ENCODE results near the gene WAS. TPM values are rescaled to one million over a fixed set of nuclear protein-coding genes. Genes with fewer than 3 reads are reported as not detected.

WAS gene
- polyA plus RNA-seq, 2 of the 4 experiments (the other 2 are of a cell fraction), result 0.05 to 0.44 TPM

DNA sequence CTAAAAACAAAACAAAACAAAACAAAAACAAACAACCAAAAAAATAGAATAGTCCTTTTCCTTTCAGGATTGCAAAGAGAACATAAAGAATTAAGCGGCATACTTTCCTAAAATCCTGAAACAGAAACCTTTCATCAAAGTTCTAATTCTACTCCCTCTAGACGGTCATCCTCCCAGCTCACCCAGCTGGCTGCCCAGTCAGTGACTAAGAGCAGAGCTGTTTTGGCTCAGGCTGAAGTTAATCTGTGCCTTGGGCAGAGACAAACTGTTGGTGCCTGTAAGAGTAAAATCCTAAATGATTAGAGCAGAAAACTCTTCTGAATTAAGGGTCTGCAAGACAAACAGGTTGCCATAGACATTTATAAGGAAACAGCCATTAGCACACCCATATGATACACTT lies 17.6 kb upstream of the WAS start:
- Histone ChIP-seq H3K4me1 (no peaks in the 10 kb centered on the region), H3K4me2 (no peak overlapping the region), H3K4me3 (no peak overlapping the region), H3K27ac (no peak overlapping the region), H3K9me3 (no peaks in the 10 kb centered on the region)
- FAIRE-seq (no peak), DNase-seq (ENCODE audit: low read depth in 1 of 2, low spot score in 1 of 2) (no peak), ATAC-seq (0 out of 6 replicates have a peak, but pooled peaks of 1 of the 2 experiments have one; percentile 40)
- ChIA-PET CTCF (no interaction called here), POLR2A (no interaction called here)
- 58% methylated on average over 2 of the region's 2 CpGs for WGBS (ENCODE audit: missing lambda C conversion rate)
- TF ChIP-seq TFCP2L1 (CRISPR knock-in tag; IDR thresholded peaks at IDR 0.05), result no peak
- no peak for TF ChIP-seq GATA3 (IDR thresholded peaks at IDR 0.05; ENCODE audit: borderline replicate concordance)
- TF ChIP-seq ZC3H11A (IDR thresholded peaks at IDR 0.05), result no peak
- no peak for TF ChIP-seq JUNB (IDR thresholded peaks at IDR 0.05)
- TF ChIP-seq ZSCAN20 (CRISPR knock-in tag; IDR thresholded peaks at IDR 0.05), result no peak
- no peak for TF ChIP-seq SREBF2 (IDR thresholded peaks at IDR 0.05)
- TF ChIP-seq, protein P1, sequence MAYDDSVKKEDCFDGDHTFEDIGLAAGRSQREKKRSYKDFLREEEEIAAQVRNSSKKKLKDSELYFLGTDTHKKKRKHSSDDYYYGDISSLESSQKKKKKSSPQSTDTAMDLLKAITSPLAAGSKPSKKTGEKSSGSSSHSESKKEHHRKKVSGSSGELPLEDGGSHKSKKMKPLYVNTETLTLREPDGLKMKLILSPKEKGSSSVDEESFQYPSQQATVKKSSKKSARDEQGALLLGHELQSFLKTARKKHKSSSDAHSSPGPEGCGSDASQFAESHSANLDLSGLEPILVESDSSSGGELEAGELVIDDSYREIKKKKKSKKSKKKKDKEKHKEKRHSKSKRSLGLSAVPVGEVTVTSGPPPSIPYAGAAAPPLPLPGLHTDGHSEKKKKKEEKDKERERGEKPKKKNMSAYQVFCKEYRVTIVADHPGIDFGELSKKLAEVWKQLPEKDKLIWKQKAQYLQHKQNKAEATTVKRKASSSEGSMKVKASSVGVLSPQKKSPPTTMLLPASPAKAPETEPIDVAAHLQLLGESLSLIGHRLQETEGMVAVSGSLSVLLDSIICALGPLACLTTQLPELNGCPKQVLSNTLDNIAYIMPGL (CRISPR knock-in tag; IDR thresholded peaks at IDR 0.05; ENCODE audit: borderline replicate concordance), result no peak
- no peak for TF ChIP-seq ZNF302 (CRISPR knock-in tag; IDR thresholded peaks at IDR 0.05)
- no peak for TF ChIP-seq KDM1A (IDR thresholded peaks at IDR 0.05; ENCODE audit: low read depth)
- TF ChIP-seq EHF (CRISPR knock-in tag; IDR thresholded peaks at IDR 0.05), result no peak
- no peak for TF ChIP-seq EP300 (IDR thresholded peaks at IDR 0.05)

DNA sequence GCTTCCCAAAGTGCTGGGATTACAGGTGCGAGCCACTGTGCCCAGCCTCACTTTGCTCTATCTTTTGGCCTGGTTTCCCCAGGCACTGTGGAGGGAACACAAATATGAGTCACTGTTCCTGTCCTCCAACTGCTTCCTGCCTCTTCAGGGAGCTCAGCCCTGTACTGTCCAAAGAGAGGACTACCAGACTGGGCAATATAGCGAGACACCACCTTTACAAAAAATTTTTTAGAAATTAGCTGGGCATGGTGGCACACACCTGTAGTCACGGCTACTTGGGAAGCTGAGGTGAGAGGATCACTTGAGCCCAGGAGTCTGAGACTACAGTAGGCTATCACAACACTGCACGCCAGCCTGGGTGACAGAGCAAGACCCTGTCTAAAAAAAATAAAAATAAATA lies 16.9 kb upstream of the WAS start:
- H3K9me3 ChIP-seq, result no peaks in the 10 kb centered on the region
- ATAC-seq, result no peak
- H3K4me2 ChIP-seq, result no peak overlapping the region
- no peak for FAIRE-seq
- POLR2A ChIA-PET, result no interaction called here
- no peak for TF ChIP-seq FOSB (CRISPR knock-in tag; IDR thresholded peaks at IDR 0.05)
- TF ChIP-seq, protein P2, sequence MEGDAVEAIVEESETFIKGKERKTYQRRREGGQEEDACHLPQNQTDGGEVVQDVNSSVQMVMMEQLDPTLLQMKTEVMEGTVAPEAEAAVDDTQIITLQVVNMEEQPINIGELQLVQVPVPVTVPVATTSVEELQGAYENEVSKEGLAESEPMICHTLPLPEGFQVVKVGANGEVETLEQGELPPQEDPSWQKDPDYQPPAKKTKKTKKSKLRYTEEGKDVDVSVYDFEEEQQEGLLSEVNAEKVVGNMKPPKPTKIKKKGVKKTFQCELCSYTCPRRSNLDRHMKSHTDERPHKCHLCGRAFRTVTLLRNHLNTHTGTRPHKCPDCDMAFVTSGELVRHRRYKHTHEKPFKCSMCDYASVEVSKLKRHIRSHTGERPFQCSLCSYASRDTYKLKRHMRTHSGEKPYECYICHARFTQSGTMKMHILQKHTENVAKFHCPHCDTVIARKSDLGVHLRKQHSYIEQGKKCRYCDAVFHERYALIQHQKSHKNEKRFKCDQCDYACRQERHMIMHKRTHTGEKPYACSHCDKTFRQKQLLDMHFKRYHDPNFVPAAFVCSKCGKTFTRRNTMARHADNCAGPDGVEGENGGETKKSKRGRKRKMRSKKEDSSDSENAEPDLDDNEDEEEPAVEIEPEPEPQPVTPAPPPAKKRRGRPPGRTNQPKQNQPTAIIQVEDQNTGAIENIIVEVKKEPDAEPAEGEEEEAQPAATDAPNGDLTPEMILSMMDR (IDR thresholded peaks at IDR 0.05), result no peak
- TF ChIP-seq, protein P3, sequence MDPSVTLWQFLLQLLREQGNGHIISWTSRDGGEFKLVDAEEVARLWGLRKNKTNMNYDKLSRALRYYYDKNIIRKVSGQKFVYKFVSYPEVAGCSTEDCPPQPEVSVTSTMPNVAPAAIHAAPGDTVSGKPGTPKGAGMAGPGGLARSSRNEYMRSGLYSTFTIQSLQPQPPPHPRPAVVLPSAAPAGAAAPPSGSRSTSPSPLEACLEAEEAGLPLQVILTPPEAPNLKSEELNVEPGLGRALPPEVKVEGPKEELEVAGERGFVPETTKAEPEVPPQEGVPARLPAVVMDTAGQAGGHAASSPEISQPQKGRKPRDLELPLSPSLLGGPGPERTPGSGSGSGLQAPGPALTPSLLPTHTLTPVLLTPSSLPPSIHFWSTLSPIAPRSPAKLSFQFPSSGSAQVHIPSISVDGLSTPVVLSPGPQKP (IDR thresholded peaks at IDR 0.05; ENCODE audit: low read depth, low read length), result no peak
- TF ChIP-seq, protein P4, sequence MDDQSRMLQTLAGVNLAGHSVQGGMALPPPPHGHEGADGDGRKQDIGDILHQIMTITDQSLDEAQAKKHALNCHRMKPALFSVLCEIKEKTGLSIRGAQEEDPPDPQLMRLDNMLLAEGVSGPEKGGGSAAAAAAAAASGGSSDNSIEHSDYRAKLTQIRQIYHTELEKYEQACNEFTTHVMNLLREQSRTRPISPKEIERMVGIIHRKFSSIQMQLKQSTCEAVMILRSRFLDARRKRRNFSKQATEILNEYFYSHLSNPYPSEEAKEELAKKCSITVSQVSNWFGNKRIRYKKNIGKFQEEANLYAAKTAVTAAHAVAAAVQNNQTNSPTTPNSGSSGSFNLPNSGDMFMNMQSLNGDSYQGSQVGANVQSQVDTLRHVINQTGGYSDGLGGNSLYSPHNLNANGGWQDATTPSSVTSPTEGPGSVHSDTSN (IDR thresholded peaks at IDR 0.05), result no peak
- no peak for TF ChIP-seq BHLHE40 (IDR thresholded peaks at IDR 0.05; ENCODE audit: low read depth, low read length)
- TF ChIP-seq GATA3 (IDR thresholded peaks at IDR 0.05; ENCODE audit: borderline replicate concordance), result no peak
- TF ChIP-seq, protein P5, sequence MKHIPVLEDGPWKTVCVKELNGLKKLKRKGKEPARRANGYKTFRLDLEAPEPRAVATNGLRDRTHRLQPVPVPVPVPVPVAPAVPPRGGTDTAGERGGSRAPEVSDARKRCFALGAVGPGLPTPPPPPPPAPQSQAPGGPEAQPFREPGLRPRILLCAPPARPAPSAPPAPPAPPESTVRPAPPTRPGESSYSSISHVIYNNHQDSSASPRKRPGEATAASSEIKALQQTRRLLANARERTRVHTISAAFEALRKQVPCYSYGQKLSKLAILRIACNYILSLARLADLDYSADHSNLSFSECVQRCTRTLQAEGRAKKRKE (CRISPR knock-in tag; IDR thresholded peaks at IDR 0.05; ENCODE audit: low read depth), result no peak
- TF ChIP-seq, protein P6, sequence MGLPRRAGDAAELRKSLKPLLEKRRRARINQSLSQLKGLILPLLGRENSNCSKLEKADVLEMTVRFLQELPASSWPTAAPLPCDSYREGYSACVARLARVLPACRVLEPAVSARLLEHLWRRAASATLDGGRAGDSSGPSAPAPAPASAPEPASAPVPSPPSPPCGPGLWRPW (IDR thresholded peaks at IDR 0.05), result no peak
- H3K4me1 ChIP-seq, result no peaks in the 10 kb centered on the region
- no peak overlapping the region for H3K4me3 ChIP-seq
- CTCF ChIA-PET, result no interaction called here
- no peak overlapping the region for H3K27ac ChIP-seq
- no peak for DNase-seq (ENCODE audit: low read depth in 1 of 2, low spot score in 1 of 2)
- WGBS (ENCODE audit: missing lambda C conversion rate), result 68% methylated on average over 4 of the region's 4 CpGs

Measured in A549 (cell line).